Mesothelial cell of epicardium (in vitro differentiated cells): Measurements from ENCODE around the gene AHDC1. TPM values are rescaled to one million over a fixed set of nuclear protein-coding genes. Genes with fewer than 3 reads are reported as not detected.
"Not testable (repeated sequence)": the region's sequence is repeated elsewhere in the genome, so short reads cannot be mapped to it uniquely, and the experiment has no call there.

ENCODE experiments used
- DNase-seq, 2 experiments: peaks; one replicate each; pipeline ENCODE4 v3.0.0; 2021; ENCODE audit warnings: low spot score in 2 of 2; ENCODE audit not compliant: unreplicated experiment in 2 of 2
- H3K27ac Mint-ChIP-seq: 2 replicates; pipeline ENCODE4 v1.8.0; 2021; ENCODE audit warnings: mixed read lengths
- H3K27me3 Mint-ChIP-seq: 2 replicates; pipeline ENCODE4 v1.8.0; 2021; ENCODE audit warnings: low read depth, mixed read lengths
- H3K36me3 Mint-ChIP-seq: 2 replicates; pipeline ENCODE4 v1.8.0; 2021; ENCODE audit warnings: mixed read lengths
- H3K4me1 Mint-ChIP-seq: 2 replicates; pipeline ENCODE4 v1.8.0; 2021; ENCODE audit warnings: mixed read lengths
- H3K4me3 Mint-ChIP-seq: 2 replicates; pipeline ENCODE4 v1.8.0; 2021; ENCODE audit warnings: mild to moderate bottlenecking, moderate library complexity, mixed read lengths
- H3K9me3 Mint-ChIP-seq: 2 replicates; pipeline ENCODE4 v1.8.0; 2021; ENCODE audit warnings: mixed read lengths
- total RNA-seq: library from RNA; stranded (reverse); gene quantifications from 3 replicates; pipeline ENCODE4 v1.2.1, GENCODE V29; 2021
- TF ChIP-seq, protein P1 (sequence below): fragments of 200-600 bp; sonication (generic); IDR thresholded peaks from one replicate; pipeline ENCODE4 v1.5.0; 2021; ENCODE audit warnings: antibody characterized with exemption; ENCODE audit not compliant: unreplicated experiment

The AHDC1 gene
- total RNA-seq, 1 donor from 2014 or later: 73.5 TPM

- H3K27ac Mint-ChIP-seq: no peak overlapping the region
Measured at GRCh38 chr1:27621051-27621920, 17.3 kb upstream of the AHDC1 start.

DNA sequence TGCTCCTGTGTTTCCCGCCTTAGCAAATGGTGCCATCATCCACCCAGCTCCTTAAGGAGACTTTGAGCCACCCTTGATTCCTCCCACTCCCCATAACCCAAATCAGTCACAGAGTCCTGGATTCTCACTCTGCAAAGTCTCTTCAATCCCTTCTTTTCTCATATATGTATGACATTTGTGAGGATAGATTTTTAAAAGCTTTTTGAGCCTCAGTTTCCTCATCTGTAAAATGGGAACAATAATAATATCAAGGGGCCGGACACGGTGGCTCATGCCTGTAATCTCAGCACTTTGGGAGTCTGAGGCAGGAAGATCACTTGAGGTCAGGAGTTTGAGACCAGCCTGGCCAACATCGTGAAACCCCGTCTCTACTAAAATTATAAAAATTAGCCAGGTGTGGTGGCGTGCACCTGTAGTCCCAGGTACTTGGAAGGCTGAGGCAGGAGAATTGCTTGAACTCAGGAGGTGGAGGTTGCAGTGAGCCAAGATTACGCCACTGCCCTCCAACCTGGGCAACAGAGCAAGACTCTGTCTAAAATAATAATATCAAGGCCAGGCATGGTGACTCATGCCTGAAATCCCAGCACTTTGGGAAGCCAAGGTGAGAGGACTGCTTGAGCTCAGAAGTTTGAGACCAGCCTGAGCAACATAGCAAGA, 16.0 kb upstream of the AHDC1 start:
- not testable (repeated sequence) for H3K9me3 Mint-ChIP-seq, H3K27ac Mint-ChIP-seq, DNase-seq, H3K4me3 Mint-ChIP-seq, H3K36me3 Mint-ChIP-seq, H3K27me3 Mint-ChIP-seq
- peaks cover 10% of the 10 kb centered on the region for H3K4me1 Mint-ChIP-seq

More at GRCh38 chr1:27621051-27621920, 17.3 kb upstream of the AHDC1 start:
- TF ChIP-seq, protein P1, sequence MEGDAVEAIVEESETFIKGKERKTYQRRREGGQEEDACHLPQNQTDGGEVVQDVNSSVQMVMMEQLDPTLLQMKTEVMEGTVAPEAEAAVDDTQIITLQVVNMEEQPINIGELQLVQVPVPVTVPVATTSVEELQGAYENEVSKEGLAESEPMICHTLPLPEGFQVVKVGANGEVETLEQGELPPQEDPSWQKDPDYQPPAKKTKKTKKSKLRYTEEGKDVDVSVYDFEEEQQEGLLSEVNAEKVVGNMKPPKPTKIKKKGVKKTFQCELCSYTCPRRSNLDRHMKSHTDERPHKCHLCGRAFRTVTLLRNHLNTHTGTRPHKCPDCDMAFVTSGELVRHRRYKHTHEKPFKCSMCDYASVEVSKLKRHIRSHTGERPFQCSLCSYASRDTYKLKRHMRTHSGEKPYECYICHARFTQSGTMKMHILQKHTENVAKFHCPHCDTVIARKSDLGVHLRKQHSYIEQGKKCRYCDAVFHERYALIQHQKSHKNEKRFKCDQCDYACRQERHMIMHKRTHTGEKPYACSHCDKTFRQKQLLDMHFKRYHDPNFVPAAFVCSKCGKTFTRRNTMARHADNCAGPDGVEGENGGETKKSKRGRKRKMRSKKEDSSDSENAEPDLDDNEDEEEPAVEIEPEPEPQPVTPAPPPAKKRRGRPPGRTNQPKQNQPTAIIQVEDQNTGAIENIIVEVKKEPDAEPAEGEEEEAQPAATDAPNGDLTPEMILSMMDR: no peak
- DNase-seq: no peak
- no peaks in the 10 kb centered on the region for H3K9me3 Mint-ChIP-seq
- no peaks in the 10 kb centered on the region for H3K36me3 Mint-ChIP-seq
- no peak overlapping the region for H3K4me3 Mint-ChIP-seq
- no peaks in the 10 kb centered on the region for H3K27me3 Mint-ChIP-seq
- peaks cover 6% of the 10 kb centered on the region for H3K4me1 Mint-ChIP-seq

DNA sequence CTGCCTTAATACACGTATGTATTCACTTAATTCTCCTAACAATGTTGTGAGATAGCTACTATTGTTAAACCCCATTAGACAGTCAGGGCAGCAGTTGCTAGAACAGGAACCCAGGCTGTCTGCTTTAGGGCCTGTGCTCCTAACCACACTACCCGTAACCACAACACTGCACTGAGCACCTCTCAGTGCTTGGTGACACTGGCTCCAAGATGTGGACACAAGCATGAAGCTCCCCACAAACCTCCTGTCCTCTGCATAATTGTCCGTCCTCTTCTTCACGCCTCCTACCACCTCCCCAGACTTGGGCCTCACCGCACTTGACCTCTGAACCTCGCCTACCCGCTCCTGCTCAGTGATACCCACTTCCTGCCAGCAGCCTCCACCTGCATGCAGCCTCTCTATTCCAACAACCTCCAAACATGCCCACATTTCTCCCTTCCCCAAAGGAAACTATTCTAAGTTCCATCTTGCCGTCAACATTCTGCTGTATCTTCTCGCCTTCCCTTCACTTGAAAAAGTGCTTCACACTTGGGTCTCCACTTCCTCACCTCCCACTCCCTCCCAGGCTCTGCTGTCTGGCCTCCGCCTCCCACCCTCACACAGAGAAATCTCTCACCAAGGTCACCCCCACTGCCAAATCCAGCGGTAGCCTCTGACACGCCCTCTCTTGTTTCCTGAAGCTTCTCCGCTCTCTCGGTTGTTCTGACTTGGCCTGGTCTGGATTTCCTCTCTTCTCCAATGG, 14.6 kb upstream of the AHDC1 start:
- Mint-ChIP-seq H3K4me3 (no peak overlapping the region), H3K27me3 (no peaks in the 10 kb centered on the region), H3K4me1 (peaks cover 15% of the 10 kb centered on the region), H3K9me3 (no peaks in the 10 kb centered on the region), H3K27ac (no peak overlapping the region), H3K36me3 (no peaks in the 10 kb centered on the region)
- TF ChIP-seq, protein P1: no peak
- DNase-seq: no peak

- H3K36me3 Mint-ChIP-seq: no peaks in the 10 kb centered on the region
- H3K9me3 Mint-ChIP-seq: no peaks in the 10 kb centered on the region
- no peak overlapping the region for H3K4me3 Mint-ChIP-seq
- H3K4me1 Mint-ChIP-seq: peaks cover 16% of the 10 kb centered on the region
- TF ChIP-seq, protein P1: no peak
- no peak for DNase-seq
- H3K27ac Mint-ChIP-seq: no peak overlapping the region
- no peaks in the 10 kb centered on the region for H3K27me3 Mint-ChIP-seq
Measured at GRCh38 chr1:27617420-27617819, 13.5 kb upstream of the AHDC1 start.

DNA sequence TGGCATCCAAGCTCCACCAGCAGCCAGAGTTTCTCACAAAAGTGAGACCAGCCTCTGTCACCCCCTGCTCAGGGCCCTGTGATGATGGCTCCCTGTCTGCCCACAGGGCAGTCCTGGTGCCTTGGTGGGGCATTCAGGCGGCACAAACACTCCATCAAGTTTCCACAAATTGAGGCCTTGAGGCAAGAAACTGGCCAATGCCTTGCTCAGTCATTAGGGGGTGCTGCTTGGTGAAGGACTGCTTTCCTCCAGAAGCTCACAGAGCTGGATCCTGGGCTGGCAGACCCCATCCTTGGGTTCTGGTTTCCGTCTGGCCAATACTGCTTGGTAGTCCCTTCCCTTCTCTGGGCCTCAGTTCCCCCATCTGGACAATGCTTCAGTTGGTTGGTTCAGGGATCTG, 12.5 kb upstream of the AHDC1 start:
- H3K36me3 Mint-ChIP-seq: no peaks in the 10 kb centered on the region
- no peak overlapping the region for H3K4me3 Mint-ChIP-seq
- TF ChIP-seq, protein P1: no peak
- H3K4me1 Mint-ChIP-seq: peaks cover 17% of the 10 kb centered on the region
- H3K27me3 Mint-ChIP-seq: no peaks in the 10 kb centered on the region
- H3K9me3 Mint-ChIP-seq: no peaks in the 10 kb centered on the region
- DNase-seq: no peak
- H3K27ac Mint-ChIP-seq: no peak overlapping the region
